Activated CD8-positive, alpha-beta memory T cell treated with anti-CD3 and anti-CD28 coated beads, Interleukin-2, amount 50 U/mL, for 4 hours (primary cell): Measurements from ENCODE around the gene P2RX4.
"Not testable (repeated sequence)": the region's sequence is repeated elsewhere in the genome, so short reads cannot be mapped to it uniquely, and the experiment has no call there.

ENCODE experiments used
- DNase-seq: peaks from one replicate; pipeline ENCODE4 v3.0.0-alpha.2; 2020

P2RX4 gene

GRCh38 chr12:121279507-121279915 lies 69.6 kb downstream of the P2RX4 start:
- no peak for DNase-seq

GRCh38 chr12:121280531-121280930 lies 70.6 kb downstream of the P2RX4 start:
- not testable (repeated sequence) for DNase-seq

- DNase-seq: not testable (repeated sequence)
Observed at GRCh38 chr12:121281116-121281515, 71.2 kb downstream of the P2RX4 start.

GRCh38 chr12:121282072-121282742 lies 72.3 kb downstream of the P2RX4 start:
- DNase-seq: no peak

GRCh38 chr12:121282910-121283309 lies 73.0 kb downstream of the P2RX4 start:
- not testable (repeated sequence) for DNase-seq

GRCh38 chr12:121283388-121283787 lies 73.5 kb downstream of the P2RX4 start:
- DNase-seq: no peak
